Measurements from ENCODE around the gene ABLIM2.

GRCh38 chr4:8180310-8181093 is 21.9 kb upstream of the ABLIM2 start:
- no peak for TF ChIP-seq CTCF (IDR thresholded peaks at IDR 0.05 in 2 of 3, conservative IDR thresholded peaks at IDR 0.05 in 1 of 3; ENCODE audit: borderline replicate concordance in 1 of 3, insufficient read depth in 1 of 3, low read depth in 2 of 3, low read length in 2 of 3)
- TF ChIP-seq EGR1 (IDR thresholded peaks at IDR 0.05; ENCODE audit: low read depth), result no peak
- no peak for TF ChIP-seq JUND (IDR thresholded peaks at IDR 0.05)
- no peak for TF ChIP-seq POLR2A (IDR thresholded peaks at IDR 0.05; ENCODE audit: borderline replicate concordance, extremely low read depth, insufficient read depth, insufficient read length)
- no peak for TF ChIP-seq EZH2 (IDR thresholded peaks at IDR 0.05)
